ENCODE results near the gene PTPRZ1. TPM values are rescaled to one million over a fixed set of nuclear protein-coding genes. Genes with fewer than 3 reads are reported as not detected.

The PTPRZ1 gene
- total and polyA plus RNA-seq, 4 donors = 0.07 to 0.17 (median 0.09) TPM; not detected in 1

- TF ChIP-seq, protein P1, sequence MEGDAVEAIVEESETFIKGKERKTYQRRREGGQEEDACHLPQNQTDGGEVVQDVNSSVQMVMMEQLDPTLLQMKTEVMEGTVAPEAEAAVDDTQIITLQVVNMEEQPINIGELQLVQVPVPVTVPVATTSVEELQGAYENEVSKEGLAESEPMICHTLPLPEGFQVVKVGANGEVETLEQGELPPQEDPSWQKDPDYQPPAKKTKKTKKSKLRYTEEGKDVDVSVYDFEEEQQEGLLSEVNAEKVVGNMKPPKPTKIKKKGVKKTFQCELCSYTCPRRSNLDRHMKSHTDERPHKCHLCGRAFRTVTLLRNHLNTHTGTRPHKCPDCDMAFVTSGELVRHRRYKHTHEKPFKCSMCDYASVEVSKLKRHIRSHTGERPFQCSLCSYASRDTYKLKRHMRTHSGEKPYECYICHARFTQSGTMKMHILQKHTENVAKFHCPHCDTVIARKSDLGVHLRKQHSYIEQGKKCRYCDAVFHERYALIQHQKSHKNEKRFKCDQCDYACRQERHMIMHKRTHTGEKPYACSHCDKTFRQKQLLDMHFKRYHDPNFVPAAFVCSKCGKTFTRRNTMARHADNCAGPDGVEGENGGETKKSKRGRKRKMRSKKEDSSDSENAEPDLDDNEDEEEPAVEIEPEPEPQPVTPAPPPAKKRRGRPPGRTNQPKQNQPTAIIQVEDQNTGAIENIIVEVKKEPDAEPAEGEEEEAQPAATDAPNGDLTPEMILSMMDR (IDR thresholded peaks at IDR 0.05; ENCODE audit: low read depth, low read length, missing input control) = no peak
- TF ChIP-seq, protein P2, sequence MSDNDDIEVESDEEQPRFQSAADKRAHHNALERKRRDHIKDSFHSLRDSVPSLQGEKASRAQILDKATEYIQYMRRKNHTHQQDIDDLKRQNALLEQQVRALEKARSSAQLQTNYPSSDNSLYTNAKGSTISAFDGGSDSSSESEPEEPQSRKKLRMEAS (IDR thresholded peaks at IDR 0.05) = no peak
- TF ChIP-seq HNF4G (IDR thresholded peaks at IDR 0.05) (no peak), RXRA (IDR thresholded peaks at IDR 0.05) (no peak), TAF1 (conservative IDR thresholded peaks at IDR 0.05) (no peak), HNF4A (conservative IDR thresholded peaks at IDR 0.05) (no peak)
These were observed 36.9 kb downstream of the PTPRZ1 start (continued) for GRCh38 chr7:121909716-121910345.

DNA sequence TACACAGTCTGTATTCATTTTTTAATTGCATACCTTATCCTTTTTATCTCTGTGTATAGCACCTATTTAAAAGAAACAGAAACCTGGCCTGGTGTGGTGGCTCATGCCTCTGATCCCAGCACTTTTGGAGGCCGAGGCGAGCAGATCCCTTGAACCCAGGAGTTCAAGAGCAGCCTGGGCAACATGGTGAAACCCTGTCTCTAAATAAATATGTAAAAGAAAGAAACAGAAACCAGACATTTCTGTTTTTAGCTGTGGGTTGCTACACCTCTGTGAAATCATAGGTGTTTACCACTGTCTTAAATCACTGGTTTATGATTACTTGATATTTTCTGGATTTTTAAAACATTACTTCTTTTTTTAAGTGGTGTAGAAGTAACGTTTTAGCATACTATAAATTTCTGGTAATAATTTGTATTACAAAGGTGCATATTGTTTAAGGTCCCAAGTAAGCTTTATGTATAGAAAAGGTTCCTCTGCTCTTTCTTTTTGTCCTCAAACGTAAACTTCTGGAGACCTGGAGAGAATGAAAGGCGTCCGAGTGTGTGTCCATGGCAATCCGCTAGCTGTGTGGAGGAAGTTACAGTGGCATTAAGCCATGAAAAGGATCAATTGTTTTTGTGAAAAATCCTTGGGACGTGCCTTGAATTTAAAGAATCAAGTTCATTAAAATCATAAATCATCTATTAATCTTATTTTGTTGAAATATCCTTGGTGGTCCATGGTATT lies 41.1 kb downstream of the PTPRZ1 start:
- WGBS = 68% methylated on average over 8 of the region's 8 CpGs
- Histone ChIP-seq H3K4me3 (ENCODE audit: low read depth in 1 of 3, low read length in 3 of 3) (no peak overlapping the region), H3K9me3 (ENCODE audit: control insufficient read depth in 4 of 4, low read length in 3 of 4) (no peaks in the 10 kb centered on the region), H3K4me1 (ENCODE audit: control insufficient read depth in 4 of 4, insufficient read depth in 4 of 4, low read length in 3 of 4) (no peaks in the 10 kb centered on the region), H3K27ac (ENCODE audit: low read depth in 1 of 2, low read length in 2 of 2) (no peak overlapping the region), H3K9ac (ENCODE audit: low read depth in 1 of 2, low read length in 2 of 2) (no peak overlapping the region), H3K36me3 (ENCODE audit: control insufficient read depth in 4 of 4, insufficient read depth in 3 of 4, low read depth in 1 of 4, low read length in 3 of 4) (no peaks in the 10 kb centered on the region), H3K27me3 (ENCODE audit: control insufficient read depth in 4 of 4, insufficient read depth in 4 of 4, low read length in 3 of 4) (no peaks in the 10 kb centered on the region)
- DNase-seq (ENCODE audit: low spot score) = no peak
- no peak for TF ChIP-seq FOXA2 (IDR thresholded peaks at IDR 0.05)
- no peak for TF ChIP-seq SP1 (IDR thresholded peaks at IDR 0.05)
- no peak for TF ChIP-seq ATF3 (IDR thresholded peaks at IDR 0.05)
- no peak for TF ChIP-seq ZBTB33 (IDR thresholded peaks at IDR 0.05)
- TF ChIP-seq NR2F2 (IDR thresholded peaks at IDR 0.05) = no peak
- TF ChIP-seq, protein P2 (IDR thresholded peaks at IDR 0.05) = no peak
- TF ChIP-seq REST (IDR thresholded peaks at IDR 0.05) = no peak
- TF ChIP-seq YY1 (IDR thresholded peaks at IDR 0.05) = no peak
- no peak for TF ChIP-seq TAF1 (conservative IDR thresholded peaks at IDR 0.05)
- TF ChIP-seq, protein P1 (IDR thresholded peaks at IDR 0.05; ENCODE audit: low read depth, low read length, missing input control) = no peak
- TF ChIP-seq JUND (IDR thresholded peaks at IDR 0.05) = no peak
- TF ChIP-seq GABPA (IDR thresholded peaks at IDR 0.05 in 1 of 2, conservative IDR thresholded peaks at IDR 0.05 in 1 of 2) = no peak
